HG02623 (cell line): ENCODE results near the gene DLGAP1.
A peak's percentile ranks its signal among the peaks of the same experiment; 100 is the strongest.

Experiments used
- ATAC-seq: cut with Tn5 transposase; IDR thresholded peaks from one replicate; pipeline ENCODE4 v1.9.1; 2021; ENCODE audit warnings: moderate library complexity; ENCODE audit not compliant: unreplicated experiment

The DLGAP1 gene

GRCh38 chr18:3526421-3527354 lies 928.4 kb downstream of the DLGAP1 start:
- peak; percentile 57 for ATAC-seq

GRCh38 chr18:3525870-3526420 lies 929.2 kb downstream of the DLGAP1 start:
- peak; percentile 72 for ATAC-seq

GRCh38 chr18:3524706-3525105 lies 930.4 kb downstream of the DLGAP1 start:
- no peak for ATAC-seq

- no peak for ATAC-seq
Observed at GRCh38 chr18:3520230-3521085, 934.6 kb downstream of the DLGAP1 start.

- ATAC-seq, result no peak
Observed at GRCh38 chr18:3514312-3515216, 940.5 kb downstream of the DLGAP1 start.

- peak; percentile 67 for ATAC-seq
Observed at GRCh38 chr18:3513481-3513880, 941.6 kb downstream of the DLGAP1 start.

- ATAC-seq, result no peak
Observed at GRCh38 chr18:3511980-3512379, 943.1 kb downstream of the DLGAP1 start.

- ATAC-seq, result no peak
Observed at GRCh38 chr18:3510896-3511295, 944.2 kb downstream of the DLGAP1 start.

GRCh38 chr18:3510024-3510423 lies 945.1 kb downstream of the DLGAP1 start:
- ATAC-seq, result no peak

- ATAC-seq, result no peak
Observed at GRCh38 chr18:3508576-3509549, 946.2 kb downstream of the DLGAP1 start.

- no peak for ATAC-seq
Observed at GRCh38 chr18:3504637-3505036, 950.5 kb downstream of the DLGAP1 start.

- no peak for ATAC-seq
Observed at GRCh38 chr18:3502650-3503049, 952.5 kb downstream of the DLGAP1 start.

GRCh38 chr18:3500016-3500415 lies 955.1 kb downstream of the DLGAP1 start:
- ATAC-seq, result no peak

GRCh38 chr18:3499501-3499900 lies 955.6 kb downstream of the DLGAP1 start:
- no peak for ATAC-seq

- no peak for ATAC-seq
Observed at GRCh38 chr18:3498698-3499471, 956.2 kb downstream of the DLGAP1 start.

- ATAC-seq, result no peak
Observed at GRCh38 chr18:3495691-3496430, 959.2 kb downstream of the DLGAP1 start.

GRCh38 chr18:3494569-3494968 lies 960.5 kb downstream of the DLGAP1 start:
- no peak for ATAC-seq

- ATAC-seq, result no peak
Observed at GRCh38 chr18:3494245-3494526, 960.9 kb downstream of the DLGAP1 start.
